ENCODE data around the gene GAS5.

The GAS5 gene

DNA sequence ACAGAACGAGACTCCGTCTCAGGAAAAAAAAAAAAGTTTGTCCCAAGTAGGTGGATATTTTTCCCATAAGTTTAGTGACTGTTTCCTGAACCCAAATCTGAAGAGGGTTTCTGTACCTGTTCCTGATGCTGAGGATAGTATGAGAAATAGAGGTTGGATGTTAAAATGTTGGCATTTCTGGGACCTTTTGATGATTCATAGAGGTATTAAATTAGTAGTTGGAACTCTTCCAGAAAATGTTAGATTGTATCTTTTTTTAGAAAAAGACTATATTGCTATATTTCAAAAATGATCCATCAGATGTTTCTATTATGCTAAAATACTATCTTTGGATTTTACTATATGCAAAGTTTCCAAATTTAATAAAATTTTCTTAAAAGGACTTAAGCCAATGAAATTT, 40.2 kb downstream of the GAS5 start:
- DNase-seq, result no peak
- Mint-ChIP-seq H3K9me3 (peaks cover 6% of the 10 kb centered on the region), H3K27me3 (ENCODE audit: low read depth, poor library complexity) (peaks cover 7% of the 10 kb centered on the region), H3K36me3 (ENCODE audit: low read depth) (peaks cover 26% of the 10 kb centered on the region), H3K27ac (no peak overlapping the region), H3K4me3 (no peak overlapping the region), H3K4me1 (peaks cover 20% of the 10 kb centered on the region)
- TF ChIP-seq, protein P1, sequence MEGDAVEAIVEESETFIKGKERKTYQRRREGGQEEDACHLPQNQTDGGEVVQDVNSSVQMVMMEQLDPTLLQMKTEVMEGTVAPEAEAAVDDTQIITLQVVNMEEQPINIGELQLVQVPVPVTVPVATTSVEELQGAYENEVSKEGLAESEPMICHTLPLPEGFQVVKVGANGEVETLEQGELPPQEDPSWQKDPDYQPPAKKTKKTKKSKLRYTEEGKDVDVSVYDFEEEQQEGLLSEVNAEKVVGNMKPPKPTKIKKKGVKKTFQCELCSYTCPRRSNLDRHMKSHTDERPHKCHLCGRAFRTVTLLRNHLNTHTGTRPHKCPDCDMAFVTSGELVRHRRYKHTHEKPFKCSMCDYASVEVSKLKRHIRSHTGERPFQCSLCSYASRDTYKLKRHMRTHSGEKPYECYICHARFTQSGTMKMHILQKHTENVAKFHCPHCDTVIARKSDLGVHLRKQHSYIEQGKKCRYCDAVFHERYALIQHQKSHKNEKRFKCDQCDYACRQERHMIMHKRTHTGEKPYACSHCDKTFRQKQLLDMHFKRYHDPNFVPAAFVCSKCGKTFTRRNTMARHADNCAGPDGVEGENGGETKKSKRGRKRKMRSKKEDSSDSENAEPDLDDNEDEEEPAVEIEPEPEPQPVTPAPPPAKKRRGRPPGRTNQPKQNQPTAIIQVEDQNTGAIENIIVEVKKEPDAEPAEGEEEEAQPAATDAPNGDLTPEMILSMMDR (IDR thresholded peaks at IDR 0.05), result no peak

DNA sequence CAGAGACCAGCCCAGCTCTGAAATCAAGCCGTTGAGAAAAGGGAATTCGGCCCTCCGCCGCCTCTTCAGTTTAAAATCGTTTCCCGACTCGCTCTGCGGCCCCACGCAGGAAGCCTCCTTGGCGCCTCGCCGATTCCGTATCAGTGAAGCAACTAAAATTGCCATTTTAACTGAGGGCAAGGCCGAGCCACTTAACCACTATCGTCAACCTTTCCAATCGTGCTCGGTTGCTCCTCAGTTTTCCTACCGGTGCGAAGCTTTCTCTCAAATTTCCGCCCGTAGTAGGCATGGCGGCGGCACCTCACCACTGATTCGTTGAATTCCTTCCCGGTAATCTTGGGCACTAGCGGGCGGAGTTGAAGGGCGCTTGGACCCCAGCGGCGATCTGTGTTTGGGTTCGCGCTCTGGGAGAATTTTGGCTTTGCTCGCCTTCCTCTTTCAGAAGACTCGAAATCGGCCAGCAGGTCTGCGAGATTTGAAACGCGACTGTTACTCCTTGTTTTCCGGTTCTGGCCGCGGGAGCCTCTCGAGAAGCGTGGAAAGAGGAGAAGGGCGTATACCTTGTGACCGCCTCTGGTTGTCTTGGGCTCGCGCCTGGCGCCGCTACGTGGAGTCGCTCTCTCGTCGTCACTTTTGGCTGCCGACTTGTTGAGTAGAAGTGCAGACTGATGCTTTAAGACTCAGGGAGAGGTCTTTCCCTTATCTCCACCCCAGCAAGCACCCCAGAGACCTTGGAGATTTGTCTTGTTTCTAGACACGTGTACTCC, 43.3 kb downstream of the GAS5 start, which contains the start of the genes CENPL and DARS2:
Gene CENPL, minus strand, starts transcription at position 569 of the 767 bp plus-strand sequence. CDS start 13,584 bp downstream, outside the sequence.
Gene DARS2, plus strand, starts transcription at position 359 of the 767 bp plus-strand sequence. CDS start 557 bp downstream, outside the sequence.
- peaks cover 6% of the 10 kb centered on the region for H3K9me3 Mint-ChIP-seq
- TF ChIP-seq, protein P1 (IDR thresholded peaks at IDR 0.05), result no peak
- H3K36me3 Mint-ChIP-seq (ENCODE audit: low read depth), result peaks cover 39% of the 10 kb centered on the region
- DNase-seq, result peak; percentile 83
- H3K27ac Mint-ChIP-seq, result peak within 1 kb of the TSS; percentile 100
- peak within 1 kb of the TSS; percentile 99 for H3K4me3 Mint-ChIP-seq
- peaks cover 31% of the 10 kb centered on the region for H3K4me1 Mint-ChIP-seq
- peaks cover 7% of the 10 kb centered on the region for H3K27me3 Mint-ChIP-seq (ENCODE audit: low read depth, poor library complexity)

DNA sequence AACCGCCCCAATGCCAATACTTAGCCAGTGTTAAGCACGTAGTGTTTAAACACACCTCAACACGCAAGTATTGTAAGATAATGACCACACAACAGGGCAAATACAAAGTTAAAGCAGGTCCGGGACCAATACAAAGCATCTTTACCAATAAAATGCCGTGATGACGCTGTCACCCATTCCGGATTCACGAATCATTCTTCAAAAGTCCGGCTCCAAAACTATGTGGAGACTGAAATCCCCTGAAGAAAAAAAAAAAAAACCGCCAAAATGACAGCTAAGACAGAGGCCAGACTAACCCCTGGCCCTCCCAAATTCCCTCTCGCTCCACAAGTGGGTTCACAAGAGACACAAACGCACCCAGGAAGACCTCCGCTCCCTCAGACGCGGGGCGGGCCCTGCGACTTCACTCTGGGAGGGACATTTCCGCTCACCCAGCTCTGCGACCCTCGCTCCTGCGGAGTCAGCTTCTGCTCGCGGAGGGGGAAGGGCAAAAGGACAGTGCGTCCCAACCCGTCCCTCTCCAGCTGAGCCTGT, 43.9 kb downstream of the GAS5 start:
- peaks cover 7% of the 10 kb centered on the region for H3K27me3 Mint-ChIP-seq (ENCODE audit: low read depth, poor library complexity)
- no peak for DNase-seq
- H3K4me3 Mint-ChIP-seq, result peak overlapping the region; percentile 99
- peaks cover 31% of the 10 kb centered on the region for H3K4me1 Mint-ChIP-seq
- H3K27ac Mint-ChIP-seq, result peak overlapping the region; percentile 100
- H3K9me3 Mint-ChIP-seq, result peaks cover 6% of the 10 kb centered on the region
- H3K36me3 Mint-ChIP-seq (ENCODE audit: low read depth), result peaks cover 36% of the 10 kb centered on the region
- TF ChIP-seq, protein P1 (IDR thresholded peaks at IDR 0.05), result no peak

DNA sequence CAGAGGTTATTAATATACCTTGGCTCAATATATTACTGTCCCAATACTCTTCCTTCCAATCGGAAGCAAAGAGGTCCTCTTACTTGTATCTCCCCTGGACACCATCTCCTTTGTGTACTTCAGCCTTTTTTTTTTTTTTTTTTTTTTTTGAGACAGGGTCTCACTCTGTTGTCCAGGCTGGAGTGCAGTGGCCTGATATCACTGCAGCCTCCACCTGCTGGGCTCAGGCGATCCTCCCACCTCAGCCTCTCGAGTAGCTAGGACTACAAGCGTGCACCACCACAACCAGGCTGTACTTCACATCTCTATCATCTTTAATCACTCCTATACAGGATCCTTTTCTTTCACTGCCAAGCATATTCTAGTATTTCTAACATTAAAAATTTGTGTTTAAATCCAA, 46.1 kb downstream of the GAS5 start:
- TF ChIP-seq, protein P1 (IDR thresholded peaks at IDR 0.05), result no peak

DNA sequence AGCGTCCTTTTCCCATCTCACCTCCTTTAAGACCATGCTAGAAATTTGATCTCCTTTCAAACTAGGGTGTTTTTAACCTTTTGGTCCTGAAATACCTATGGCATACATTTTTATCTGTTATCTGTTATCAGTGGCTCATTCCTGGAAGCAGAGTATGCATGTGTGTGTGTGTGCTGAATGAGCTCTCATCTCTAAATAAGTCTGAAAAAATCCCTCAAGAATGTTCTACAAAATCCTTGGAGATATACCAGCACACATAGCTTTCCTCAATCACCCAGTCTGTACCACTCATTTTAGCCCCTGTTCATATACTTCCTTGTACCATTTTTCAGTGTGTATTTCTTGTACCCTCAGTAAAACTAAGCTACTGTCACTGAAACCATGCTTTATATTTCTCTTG, 49.3 kb downstream of the GAS5 start:
- Mint-ChIP-seq H3K4me1 (peaks cover 20% of the 10 kb centered on the region), H3K27ac (no peak overlapping the region), H3K36me3 (ENCODE audit: low read depth) (peaks cover 77% of the 10 kb centered on the region), H3K9me3 (peaks cover 50% of the 10 kb centered on the region), H3K27me3 (ENCODE audit: low read depth, poor library complexity) (peaks cover 2% of the 10 kb centered on the region), H3K4me3 (no peak overlapping the region)
- TF ChIP-seq, protein P1 (IDR thresholded peaks at IDR 0.05), result no peak
- no peak for DNase-seq

More for the DNA sequence above, 46.1 kb downstream of the GAS5 start:
- H3K27me3 Mint-ChIP-seq (ENCODE audit: low read depth, poor library complexity), result peaks cover 3% of the 10 kb centered on the region
- H3K36me3 Mint-ChIP-seq (ENCODE audit: low read depth), result peaks cover 54% of the 10 kb centered on the region
- DNase-seq, result no peak
- H3K4me3 Mint-ChIP-seq, result no peak overlapping the region
- peaks cover 31% of the 10 kb centered on the region for H3K4me1 Mint-ChIP-seq
- H3K27ac Mint-ChIP-seq, result no peak overlapping the region
- H3K9me3 Mint-ChIP-seq, result peaks cover 24% of the 10 kb centered on the region

All from nephron progenitor cell (in vitro differentiated cells).